GM21423 (cell line): ENCODE results near the gene CLASP1.
"Not testable (repeated sequence)": the region's sequence is repeated elsewhere in the genome, so short reads cannot be mapped to it uniquely, and the experiment has no call there.

Source experiments
- ATAC-seq: cut with Tn5 transposase; IDR thresholded peaks from one replicate; pipeline ENCODE4 v1.9.1; 2021; ENCODE audit warnings: mild to moderate bottlenecking, moderate library complexity; ENCODE audit not compliant: unreplicated experiment

The CLASP1 gene

DNA sequence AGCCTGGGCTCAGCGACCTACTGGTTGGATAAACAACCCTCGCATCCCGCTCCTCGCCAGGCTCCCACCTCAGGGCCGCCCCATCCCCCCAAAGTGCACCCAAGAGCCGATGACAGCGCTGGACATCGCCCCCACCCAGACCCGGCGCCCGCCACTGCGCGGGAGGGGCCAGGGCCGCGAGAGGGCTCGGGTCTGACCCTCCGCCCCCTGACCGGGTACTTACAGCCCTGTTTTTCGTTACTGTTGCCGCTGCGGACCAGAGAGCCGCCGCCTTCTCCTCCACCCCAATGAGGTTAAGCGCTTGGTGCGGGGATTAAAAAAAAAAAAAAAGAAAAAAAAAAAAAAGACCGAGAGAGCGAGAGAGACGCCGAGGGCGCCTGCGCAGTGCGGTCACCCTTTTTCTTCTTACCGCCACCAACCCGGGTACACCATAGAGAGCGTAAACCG lies at the start of gene CLASP1:
CLASP1 (minus strand) TSS at position 314 of the 447 bp plus-strand sequence. CDS start 43,567 bp downstream, outside the sequence.
- ATAC-seq, result peak; percentile 35

- no peak for ATAC-seq
Observed at GRCh38 chr2:121698318-121698930, 49.2 kb upstream of the CLASP1 start.

DNA sequence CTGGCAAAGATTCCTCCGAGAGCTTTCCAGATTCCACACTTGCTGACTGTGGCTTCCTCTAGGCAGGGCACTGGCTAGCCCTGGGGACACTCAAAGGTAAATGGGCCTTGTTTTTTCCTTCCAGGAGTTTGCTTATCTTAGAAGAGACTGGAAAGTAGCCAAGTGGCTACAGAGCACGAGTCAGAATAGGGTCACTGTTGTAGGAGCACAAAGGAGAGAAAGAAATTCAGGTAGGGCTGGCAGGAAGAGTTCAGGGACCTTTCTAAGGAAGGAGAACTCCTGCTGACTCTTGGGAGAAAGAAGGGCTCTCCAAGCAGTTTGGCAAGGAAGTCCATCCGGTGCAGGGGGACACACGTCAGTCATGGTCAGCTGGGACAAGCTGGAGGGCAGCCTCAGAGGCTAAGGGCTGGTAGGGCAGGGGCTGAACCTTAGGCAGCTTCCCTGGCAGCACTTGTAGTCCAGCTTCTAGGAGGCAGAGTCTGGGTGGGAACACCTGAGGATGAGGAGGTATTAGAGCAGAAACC lies 47.9 kb upstream of the CLASP1 start:
- ATAC-seq, result no peak

DNA sequence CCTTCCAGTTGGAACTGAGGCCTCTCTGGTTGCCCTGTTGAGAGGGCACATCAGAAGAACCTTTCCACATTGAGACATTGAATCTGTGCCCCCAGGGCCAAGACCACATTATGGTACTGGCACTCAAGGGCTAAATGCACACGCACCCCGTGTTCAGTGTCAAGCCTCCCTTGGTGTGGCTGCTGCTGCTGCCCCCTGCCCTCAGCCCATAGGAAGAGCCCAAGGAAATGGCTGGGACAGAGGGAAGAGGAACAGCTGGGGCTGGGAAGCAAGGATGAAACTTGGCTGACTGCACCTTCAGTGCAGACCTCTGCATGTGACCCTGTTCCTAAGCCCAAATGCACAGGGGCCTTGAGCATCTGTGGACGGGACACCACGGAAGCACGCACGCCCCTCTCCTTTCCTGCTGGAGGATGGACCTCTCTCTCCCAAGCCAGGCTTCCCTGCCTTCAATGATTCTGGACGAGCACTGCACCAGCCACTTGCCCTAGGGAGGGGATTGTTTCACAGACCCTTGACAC lies 47.2 kb upstream of the CLASP1 start:
- ATAC-seq, result no peak

DNA sequence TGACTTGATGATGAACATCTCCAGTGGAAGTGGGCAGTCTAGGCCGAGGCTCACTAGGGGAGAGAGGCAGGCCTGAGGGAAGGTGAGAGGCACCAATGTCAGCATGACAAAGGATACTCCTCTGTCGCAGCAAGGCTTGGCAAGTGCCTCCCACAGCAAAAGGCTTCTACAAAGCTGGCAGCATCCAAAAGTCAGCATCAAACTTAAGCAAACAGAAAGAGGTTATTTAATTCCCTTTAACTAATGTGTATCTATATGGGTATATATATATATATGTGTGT lies 45.8 kb upstream of the CLASP1 start:
- ATAC-seq, result no peak

GRCh38 chr2:121694398-121695170 lies 45.3 kb upstream of the CLASP1 start:
- no peak for ATAC-seq

DNA sequence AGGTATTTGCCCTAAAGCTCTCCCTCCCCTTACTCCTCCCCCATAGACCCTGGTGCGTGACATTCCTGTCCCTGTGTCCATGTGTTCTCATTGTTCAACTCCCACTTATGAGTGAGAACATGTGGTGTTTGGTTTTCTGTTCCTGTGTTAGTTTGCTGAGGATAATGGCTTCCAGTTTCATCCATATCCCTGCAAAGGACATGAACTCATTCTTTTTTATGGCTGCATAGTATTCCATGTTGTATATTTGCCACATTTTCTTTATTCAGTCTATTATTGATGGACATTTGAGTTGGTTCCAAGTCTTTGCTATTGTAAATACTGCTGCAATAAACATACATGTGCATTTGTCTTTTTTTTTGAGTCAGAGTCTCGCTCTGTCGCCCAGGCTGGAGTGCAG lies 41.3 kb upstream of the CLASP1 start:
- not testable (repeated sequence) for ATAC-seq

GRCh38 chr2:121690095-121690494 lies 40.8 kb upstream of the CLASP1 start:
- no peak for ATAC-seq

DNA sequence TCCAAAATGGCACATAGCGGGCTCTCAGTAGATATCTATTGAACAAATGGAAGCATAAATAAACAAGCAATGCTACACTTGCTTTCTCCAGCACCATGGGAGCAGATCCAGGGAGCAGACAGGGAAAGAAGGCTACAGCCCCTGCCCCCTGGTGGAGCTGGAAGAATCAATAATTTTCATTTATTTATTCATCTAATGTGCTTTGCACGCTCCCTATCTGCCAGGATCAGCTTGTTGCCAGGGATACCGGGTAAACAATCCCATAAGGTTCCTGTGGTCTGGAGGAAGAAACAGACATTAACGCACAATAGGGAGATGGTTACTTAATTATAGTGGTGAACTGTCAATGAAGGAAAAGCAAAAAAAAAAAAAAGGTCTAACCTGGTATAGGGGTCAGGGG lies 40.1 kb upstream of the CLASP1 start:
- ATAC-seq, result no peak

GRCh38 chr2:121688820-121689219 lies 39.6 kb upstream of the CLASP1 start:
- no peak for ATAC-seq

DNA sequence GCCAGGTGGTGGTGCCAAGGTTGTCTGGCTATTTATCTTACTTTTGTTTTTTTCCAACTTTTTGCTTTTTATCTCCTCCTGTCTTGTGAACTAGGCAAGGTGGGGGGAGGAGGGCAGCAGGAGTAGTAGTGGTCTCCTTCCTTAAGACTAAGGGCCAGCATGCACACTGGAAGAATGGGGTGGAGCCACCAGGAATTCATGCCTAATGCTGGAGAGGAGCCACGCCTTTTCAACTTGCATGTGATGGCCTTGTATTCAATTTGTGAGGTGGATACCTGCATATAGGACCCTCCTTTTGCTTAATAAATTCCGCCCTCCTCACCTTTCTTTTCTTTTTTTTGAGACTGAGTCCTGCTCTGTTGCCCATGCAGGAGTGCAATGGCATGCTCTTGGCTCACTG lies 37.6 kb upstream of the CLASP1 start:
- no peak for ATAC-seq

- no peak for ATAC-seq
Observed at GRCh38 chr2:121686218-121686617, 37.0 kb upstream of the CLASP1 start.

DNA sequence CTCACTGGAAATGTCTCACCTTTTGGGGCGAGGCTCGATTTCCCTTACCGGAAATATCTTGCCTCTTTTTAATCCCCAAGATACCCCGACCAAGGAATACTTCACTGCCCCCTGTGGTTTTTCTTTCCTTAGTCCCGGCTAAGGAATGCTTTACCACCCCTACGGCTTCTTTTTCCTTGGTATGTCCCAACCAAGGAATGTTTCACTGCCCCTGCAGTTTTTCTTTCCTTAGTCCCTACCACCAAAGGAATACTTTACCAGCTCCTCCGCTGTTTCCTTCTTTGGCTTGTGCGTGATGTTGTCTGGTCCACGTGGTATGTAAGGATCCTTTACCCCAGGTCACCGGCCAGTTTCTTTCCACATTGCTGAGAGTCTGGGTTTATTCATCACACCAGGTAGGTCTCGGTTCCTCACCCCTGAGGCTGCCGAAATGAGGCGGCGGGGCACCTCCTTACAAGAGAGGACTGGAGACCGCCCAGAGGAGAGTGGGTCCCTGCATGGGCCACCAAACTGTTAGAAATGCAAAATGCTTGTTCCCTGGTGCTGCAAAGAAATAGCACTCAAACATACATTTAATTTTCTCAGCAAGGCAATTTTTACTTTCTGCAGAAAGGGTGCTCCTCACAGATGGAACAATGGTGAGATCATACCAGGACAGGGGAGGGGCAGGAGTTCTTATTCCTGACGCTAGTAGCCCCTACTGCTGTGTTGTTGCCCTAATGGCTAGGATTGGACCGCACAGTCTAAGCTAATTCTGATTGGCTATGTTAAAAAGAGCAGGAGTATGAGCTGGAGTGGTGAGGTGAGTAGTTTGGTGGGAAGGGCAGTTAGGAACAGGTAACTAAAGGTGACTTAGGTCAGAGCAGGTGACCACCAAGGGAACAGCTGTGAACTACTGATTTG lies 33.4 kb upstream of the CLASP1 start:
- no peak for ATAC-seq

DNA sequence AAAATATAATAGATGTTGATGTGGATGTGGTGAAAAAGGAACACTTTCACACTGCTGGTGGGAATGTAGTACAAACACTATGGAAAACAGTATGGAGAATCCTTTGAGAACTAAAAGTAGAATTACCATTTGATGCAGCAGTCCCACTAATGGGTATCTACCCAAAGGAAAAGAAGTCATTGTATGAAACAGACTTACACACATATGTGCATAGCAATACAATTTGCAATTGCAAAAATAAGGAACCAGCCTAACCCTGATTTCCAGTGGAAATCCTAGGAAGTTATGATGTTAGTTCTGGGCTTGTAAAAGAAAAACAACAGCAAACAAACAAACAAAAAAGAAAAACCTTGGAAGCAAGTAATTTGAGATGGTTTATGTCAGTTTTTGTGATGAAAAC lies 28.6 kb upstream of the CLASP1 start:
- no peak for ATAC-seq

DNA sequence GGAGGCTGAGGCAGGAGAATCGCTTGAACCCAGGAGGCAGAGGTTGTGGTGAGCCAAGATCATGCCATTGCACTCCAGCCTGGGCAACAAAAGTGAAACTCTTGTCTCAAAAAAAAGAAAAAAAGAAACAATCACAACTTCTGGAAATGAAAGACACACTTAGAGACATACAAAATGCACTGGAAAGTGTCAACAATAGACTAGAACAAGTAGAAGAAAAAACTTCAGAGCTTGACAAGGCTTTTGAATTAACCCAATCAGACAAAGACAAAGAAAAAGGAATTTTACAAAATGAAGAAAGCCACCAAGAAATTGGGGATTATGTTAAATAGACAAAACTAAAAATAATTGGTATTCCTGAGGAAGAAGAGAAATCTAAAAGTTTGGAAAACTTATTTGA lies 22.4 kb upstream of the CLASP1 start:
- ATAC-seq, result not testable (repeated sequence)

- no peak for ATAC-seq
Observed at GRCh38 chr2:121670181-121670580, 20.9 kb upstream of the CLASP1 start.

GRCh38 chr2:121667618-121668017 lies 18.4 kb upstream of the CLASP1 start:
- no peak for ATAC-seq

- ATAC-seq, result no peak
Observed at GRCh38 chr2:121666042-121666441, 16.8 kb upstream of the CLASP1 start.

- ATAC-seq, result no peak
Observed at GRCh38 chr2:121665504-121665903, 16.2 kb upstream of the CLASP1 start.

DNA sequence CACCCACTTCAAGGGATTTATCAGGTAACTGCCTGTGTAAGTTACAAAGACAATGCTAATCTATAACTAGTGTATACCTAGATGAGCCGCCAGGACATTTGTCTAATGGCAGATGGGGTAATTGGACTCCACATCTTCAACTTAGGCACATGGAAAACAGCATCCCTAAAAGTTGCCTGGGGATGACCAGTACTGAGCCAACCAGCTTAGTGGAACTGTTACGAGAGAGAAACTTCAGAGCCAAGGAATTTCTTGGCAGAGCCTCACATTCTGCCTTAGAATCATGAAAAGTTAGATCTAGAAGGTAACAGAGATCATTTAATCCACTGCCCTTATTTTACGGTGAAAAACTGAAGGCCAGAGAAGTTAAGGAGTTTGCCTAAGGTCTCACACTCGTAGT lies 15.5 kb upstream of the CLASP1 start:
- ATAC-seq, result no peak

GRCh38 chr2:121664086-121664485 lies 14.8 kb upstream of the CLASP1 start:
- no peak for ATAC-seq
